ENCODE data around the gene BEGAIN. TPM values are rescaled to one million over a fixed set of nuclear protein-coding genes. Genes with fewer than 3 reads are reported as not detected.

BEGAIN gene, protein sequence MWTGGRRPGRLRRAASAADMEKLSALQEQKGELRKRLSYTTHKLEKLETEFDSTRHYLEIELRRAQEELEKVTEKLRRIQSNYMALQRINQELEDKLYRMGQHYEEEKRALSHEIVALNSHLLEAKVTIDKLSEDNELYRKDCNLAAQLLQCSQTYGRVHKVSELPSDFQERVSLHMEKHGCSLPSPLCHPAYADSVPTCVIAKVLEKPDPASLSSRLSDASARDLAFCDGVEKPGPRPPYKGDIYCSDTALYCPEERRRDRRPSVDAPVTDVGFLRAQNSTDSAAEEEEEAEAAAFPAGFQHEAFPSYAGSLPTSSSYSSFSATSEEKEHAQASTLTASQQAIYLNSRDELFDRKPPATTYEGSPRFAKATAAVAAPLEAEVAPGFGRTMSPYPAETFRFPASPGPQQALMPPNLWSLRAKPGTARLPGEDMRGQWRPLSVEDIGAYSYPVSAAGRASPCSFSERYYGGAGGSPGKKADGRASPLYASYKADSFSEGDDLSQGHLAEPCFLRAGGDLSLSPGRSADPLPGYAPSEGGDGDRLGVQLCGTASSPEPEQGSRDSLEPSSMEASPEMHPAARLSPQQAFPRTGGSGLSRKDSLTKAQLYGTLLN
- total RNA-seq (1 to 10 TPM; 1.6 to 2.6 TPM), polyA plus RNA-seq (under 1 TPM; 0.28 to 0.38 TPM)
- long read RNA-seq, donor 1, partial matches to known transcripts = 0 of 2 reads
- long read RNA-seq, donor 1, other reads (novel, unspliced or antisense) = 2 of 2 reads
- long read RNA-seq, donor 2, partial matches to known transcripts = 3 of 6 reads
- long read RNA-seq, donor 2, other reads (novel, unspliced or antisense) = 3 of 6 reads

DNA sequence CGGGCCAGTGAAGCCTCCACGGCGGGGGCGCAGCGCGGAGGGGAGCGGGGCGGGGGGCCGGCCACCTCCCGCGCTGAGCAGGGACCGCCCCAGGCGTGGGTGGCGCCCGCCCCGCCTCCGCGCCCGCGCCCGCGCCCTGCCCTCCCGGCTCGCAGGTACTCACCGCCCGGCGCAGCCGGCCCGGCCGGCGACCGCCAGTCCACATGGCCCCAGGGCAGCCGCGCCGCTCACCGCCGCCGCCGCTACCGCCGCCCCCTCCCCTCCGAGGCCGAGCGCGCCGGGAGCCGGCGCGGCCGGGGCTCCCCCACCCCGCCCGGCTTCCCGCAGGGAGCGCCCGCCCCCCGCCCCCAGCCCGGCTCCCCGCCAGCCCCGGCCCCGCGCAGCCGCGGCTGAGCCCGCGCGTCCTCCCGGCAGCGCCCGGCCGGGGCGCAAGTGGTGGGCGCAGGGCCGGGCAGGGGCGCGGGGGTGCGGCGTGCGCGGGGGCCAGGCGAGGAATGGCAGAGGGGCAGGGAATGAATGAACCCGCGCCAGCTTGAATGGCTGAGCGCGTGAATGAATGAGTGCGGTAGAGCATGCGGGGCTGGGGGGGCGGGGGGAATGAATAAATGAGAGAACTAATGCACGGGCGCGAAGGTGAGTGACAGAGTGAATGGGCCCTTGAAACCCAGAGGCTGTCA lies at the start of gene BEGAIN:
BEGAIN (minus strand) TSS at position 332 of the 677 bp plus-strand sequence; CDS start at position 205, 127 bp downstream.
- no peaks in the 10 kb centered on the region for H3K9me3 ChIP-seq (ENCODE audit: control insufficient read depth, low read length)
- 1 to 2% methylated on average over 51 to 90 of the region's 90 CpGs for WGBS, 2 donors
- H3K27ac ChIP-seq (ENCODE audit: low read depth in 1 of 2, low read length in 2 of 2) = no peak within 1 kb of the TSS
- ATAC-seq (ENCODE audit: low FRiP score) = no peak
- no peaks in the 10 kb centered on the region for H3K27me3 ChIP-seq (ENCODE audit: control insufficient read depth in 1 of 2, insufficient read depth in 2 of 2, low read length in 1 of 2)
- H3K4me3 ChIP-seq (ENCODE audit: low read length in 2 of 2) = peak within 1 kb of the TSS; percentile 0 to 29
- H3K4me1 ChIP-seq (ENCODE audit: control insufficient read depth in 1 of 2, insufficient read depth in 2 of 2, low read length in 2 of 2) = no peaks in the 10 kb centered on the region
- intact Hi-C loops (cut with DNase I) = no loop called here
- no peaks in the 10 kb centered on the region for H3K36me3 ChIP-seq (ENCODE audit: control insufficient read depth in 1 of 2, insufficient read depth in 2 of 2, low read length in 1 of 2)
- DNase-seq = peak in 1 of 2 donors; percentile 64

DNA sequence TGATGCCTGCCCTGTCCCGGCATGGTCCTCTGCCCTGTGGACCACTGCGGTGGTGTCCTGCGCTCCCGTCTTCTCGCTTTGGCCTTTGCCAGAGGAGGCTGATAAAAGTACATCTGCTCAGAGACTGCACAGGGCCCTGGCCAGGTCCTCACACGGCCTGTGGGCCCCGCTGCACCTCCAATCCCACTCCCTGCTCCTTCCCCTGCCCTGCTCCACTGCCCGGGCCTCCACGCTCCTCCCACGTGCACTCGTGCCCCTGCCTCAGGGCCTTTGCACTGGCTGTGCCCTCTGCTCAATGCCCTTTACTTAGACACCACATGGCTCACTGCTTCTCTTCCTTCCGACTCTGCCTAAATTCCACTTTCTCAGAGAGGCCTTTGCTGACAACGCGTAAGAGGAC lies 49.3 kb upstream of the BEGAIN start:
- Histone ChIP-seq H3K9me3 (ENCODE audit: control insufficient read depth, low read length) (no peaks in the 10 kb centered on the region), H3K36me3 (ENCODE audit: control insufficient read depth in 1 of 2, insufficient read depth in 2 of 2, low read length in 1 of 2) (no peaks in the 10 kb centered on the region), H3K4me3 (ENCODE audit: low read length in 2 of 2) (no peak overlapping the region), H3K27me3 (ENCODE audit: control insufficient read depth in 1 of 2, insufficient read depth in 2 of 2, low read length in 1 of 2) (no peaks in the 10 kb centered on the region), H3K27ac (ENCODE audit: low read depth in 1 of 2, low read length in 2 of 2) (no peak overlapping the region), H3K4me1 (ENCODE audit: control insufficient read depth in 1 of 2, insufficient read depth in 2 of 2, low read length in 2 of 2) (no peaks in the 10 kb centered on the region)
- ATAC-seq (ENCODE audit: low FRiP score) (no peak), DNase-seq (no peak)
- intact Hi-C loops (cut with DNase I) = no loop called here
- 90 to 92% methylated on average over 14 of the region's 14 CpGs for WGBS, 2 donors

DNA sequence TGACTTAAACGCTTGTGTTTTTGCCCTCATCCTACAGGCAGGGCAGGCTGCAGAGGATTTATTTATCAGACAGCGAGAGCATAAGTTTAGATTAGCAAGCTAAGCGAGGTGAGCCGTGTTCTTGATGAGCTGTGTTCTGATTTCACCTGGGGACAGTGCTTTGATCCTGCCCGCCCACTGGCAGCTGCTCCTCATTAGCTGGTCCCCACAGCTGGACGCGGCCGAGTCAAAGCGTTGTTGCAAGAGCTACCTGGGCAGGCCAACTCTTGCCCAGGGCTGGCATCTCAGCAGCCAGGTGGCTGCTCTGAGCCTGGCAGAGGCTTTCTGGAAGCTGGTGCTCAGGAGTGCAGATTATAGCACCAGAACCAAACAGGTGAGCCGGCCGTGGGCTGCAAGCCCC lies 46.8 kb upstream of the BEGAIN start:
- no peak for ATAC-seq (ENCODE audit: low FRiP score)
- no peaks in the 10 kb centered on the region for H3K36me3 ChIP-seq (ENCODE audit: control insufficient read depth in 1 of 2, insufficient read depth in 2 of 2, low read length in 1 of 2)
- no peak overlapping the region for H3K4me3 ChIP-seq (ENCODE audit: low read length in 2 of 2)
- DNase-seq = peak in 1 of 2 donors; percentile 15
- intact Hi-C loops (cut with DNase I) = no loop called here
- H3K27me3 ChIP-seq (ENCODE audit: control insufficient read depth in 1 of 2, insufficient read depth in 2 of 2, low read length in 1 of 2) = no peaks in the 10 kb centered on the region
- 79 to 80% methylated on average over 11 of the region's 11 CpGs for WGBS, 2 donors
- H3K4me1 ChIP-seq (ENCODE audit: control insufficient read depth in 1 of 2, insufficient read depth in 2 of 2, low read length in 2 of 2) = no peaks in the 10 kb centered on the region
- no peak overlapping the region for H3K27ac ChIP-seq (ENCODE audit: low read depth in 1 of 2, low read length in 2 of 2)
- H3K9me3 ChIP-seq (ENCODE audit: control insufficient read depth, low read length) = no peaks in the 10 kb centered on the region

DNA sequence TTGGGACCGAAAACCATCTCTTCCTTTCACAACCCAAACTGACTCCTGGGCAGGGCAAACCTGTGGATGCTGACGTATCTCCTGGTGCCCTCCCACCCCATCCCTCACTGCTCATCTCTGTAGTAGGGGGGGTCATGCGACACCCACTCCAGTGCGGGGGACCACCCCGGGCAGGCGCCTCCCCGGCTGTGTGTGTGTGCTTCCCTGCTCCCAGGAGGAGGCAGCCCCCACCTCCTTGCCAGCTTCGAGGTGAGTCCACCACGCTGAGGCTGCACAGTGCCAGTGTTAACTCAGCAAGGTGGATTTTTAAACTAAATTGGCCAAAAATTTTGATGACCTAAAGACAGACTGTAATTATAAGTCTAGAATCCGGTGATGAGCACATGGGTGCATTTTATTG lies 46.2 kb upstream of the BEGAIN start:
- Histone ChIP-seq H3K4me1 (ENCODE audit: control insufficient read depth in 1 of 2, insufficient read depth in 2 of 2, low read length in 2 of 2) (no peaks in the 10 kb centered on the region), H3K36me3 (ENCODE audit: control insufficient read depth in 1 of 2, insufficient read depth in 2 of 2, low read length in 1 of 2) (no peaks in the 10 kb centered on the region), H3K27ac (ENCODE audit: low read depth in 1 of 2, low read length in 2 of 2) (no peak overlapping the region), H3K4me3 (ENCODE audit: low read length in 2 of 2) (no peak overlapping the region), H3K27me3 (ENCODE audit: control insufficient read depth in 1 of 2, insufficient read depth in 2 of 2, low read length in 1 of 2) (no peaks in the 10 kb centered on the region), H3K9me3 (ENCODE audit: control insufficient read depth, low read length) (no peaks in the 10 kb centered on the region)
- intact Hi-C loops (cut with DNase I) = no loop called here
- ATAC-seq (ENCODE audit: low FRiP score) (no peak), DNase-seq (peak in 1 of 2 donors; percentile 18)
- 81% methylated on average over 10 of the region's 10 CpGs for WGBS, 2 donors

DNA sequence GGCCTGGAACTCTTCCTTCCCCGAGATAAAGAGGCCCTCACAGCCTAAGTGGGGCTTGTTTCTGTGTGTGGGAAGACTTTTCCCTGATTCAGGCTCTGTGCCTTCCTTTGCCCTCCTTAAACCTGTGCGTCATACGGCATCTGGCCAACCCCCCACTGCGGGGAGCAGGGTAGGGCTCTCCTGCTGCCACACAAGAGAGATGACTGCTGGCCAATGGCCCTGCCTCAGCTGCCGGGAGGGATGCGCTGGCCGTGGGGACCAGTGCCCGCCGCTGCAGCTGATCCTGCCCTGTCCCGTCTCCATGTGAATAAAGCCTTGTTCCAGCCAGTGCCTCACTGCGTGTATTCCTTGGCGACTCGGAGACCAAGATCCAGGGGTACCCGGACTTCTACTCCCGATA lies 42.5 kb upstream of the BEGAIN start:
- no peaks in the 10 kb centered on the region for H3K27me3 ChIP-seq (ENCODE audit: control insufficient read depth in 1 of 2, insufficient read depth in 2 of 2, low read length in 1 of 2)
- no peaks in the 10 kb centered on the region for H3K36me3 ChIP-seq (ENCODE audit: control insufficient read depth in 1 of 2, insufficient read depth in 2 of 2, low read length in 1 of 2)
- WGBS, 2 donors = 69 to 82% methylated on average over 15 of the region's 15 CpGs
- no peaks in the 10 kb centered on the region for H3K4me1 ChIP-seq (ENCODE audit: control insufficient read depth in 1 of 2, insufficient read depth in 2 of 2, low read length in 2 of 2)
- intact Hi-C loops (cut with DNase I) = no loop called here
- H3K27ac ChIP-seq (ENCODE audit: low read depth in 1 of 2, low read length in 2 of 2) = no peak overlapping the region
- peaks cover 1% of the 10 kb centered on the region for H3K9me3 ChIP-seq (ENCODE audit: control insufficient read depth, low read length)
- no peak for DNase-seq
- no peak overlapping the region for H3K4me3 ChIP-seq (ENCODE audit: low read length in 2 of 2)
- ATAC-seq (ENCODE audit: low FRiP score) = no peak

DNA sequence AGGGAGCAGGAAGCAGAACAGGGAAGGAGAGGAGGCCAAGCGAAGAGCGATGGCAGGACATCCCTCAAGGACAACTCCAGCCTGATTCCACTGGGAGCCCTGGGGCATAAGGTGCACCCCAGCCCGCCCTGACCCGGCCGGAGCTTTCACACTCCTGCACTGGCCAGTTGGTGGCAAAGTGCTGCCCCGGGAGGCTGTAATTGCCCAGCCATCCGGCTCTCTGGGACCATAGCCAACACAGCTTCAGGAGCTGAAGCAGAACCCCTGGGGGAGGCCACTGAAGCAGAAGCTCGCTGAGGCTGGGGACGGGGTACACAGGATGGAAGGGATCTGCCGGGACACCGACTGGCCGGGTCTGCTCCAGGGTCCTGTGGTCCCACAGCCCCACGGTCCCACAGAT lies 41.9 kb upstream of the BEGAIN start:
- DNase-seq (no peak), ATAC-seq (ENCODE audit: low FRiP score) (no peak)
- intact Hi-C loops (cut with DNase I) = no loop called here
- Histone ChIP-seq H3K9me3 (ENCODE audit: control insufficient read depth, low read length) (peaks cover 1% of the 10 kb centered on the region), H3K27me3 (ENCODE audit: control insufficient read depth in 1 of 2, insufficient read depth in 2 of 2, low read length in 1 of 2) (no peaks in the 10 kb centered on the region), H3K4me3 (ENCODE audit: low read length in 2 of 2) (no peak overlapping the region), H3K4me1 (ENCODE audit: control insufficient read depth in 1 of 2, insufficient read depth in 2 of 2, low read length in 2 of 2) (no peaks in the 10 kb centered on the region), H3K36me3 (ENCODE audit: control insufficient read depth in 1 of 2, insufficient read depth in 2 of 2, low read length in 1 of 2) (no peaks in the 10 kb centered on the region), H3K27ac (ENCODE audit: low read depth in 1 of 2, low read length in 2 of 2) (no peak overlapping the region)
- WGBS, 2 donors = 60 to 70% methylated on average over 13 of the region's 13 CpGs

DNA sequence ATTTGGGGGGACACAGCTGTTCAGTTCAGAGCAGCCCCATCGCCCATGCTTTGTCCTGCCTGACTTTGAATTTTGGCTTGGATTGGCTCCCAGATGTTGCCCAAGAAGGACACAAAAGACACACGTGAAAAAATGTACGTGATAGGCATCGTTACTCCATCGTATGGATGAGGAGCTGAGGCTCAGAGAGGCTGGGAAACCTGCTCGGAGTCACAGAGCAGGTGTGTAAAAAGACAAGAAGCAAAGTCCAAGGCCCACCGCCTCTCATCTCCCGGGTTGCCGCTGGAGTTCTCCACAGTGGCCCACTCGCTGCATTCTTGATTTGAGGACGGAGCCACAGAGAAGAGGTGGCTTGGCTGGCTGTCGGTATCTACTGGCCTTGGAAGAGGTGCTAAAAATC lies 41.0 kb upstream of the BEGAIN start:
- H3K27ac ChIP-seq (ENCODE audit: low read depth in 1 of 2, low read length in 2 of 2) = no peak overlapping the region
- WGBS, 2 donors = 82 to 86% methylated on average over 12 of the region's 12 CpGs
- H3K4me1 ChIP-seq (ENCODE audit: control insufficient read depth in 1 of 2, insufficient read depth in 2 of 2, low read length in 2 of 2) = no peaks in the 10 kb centered on the region

DNA sequence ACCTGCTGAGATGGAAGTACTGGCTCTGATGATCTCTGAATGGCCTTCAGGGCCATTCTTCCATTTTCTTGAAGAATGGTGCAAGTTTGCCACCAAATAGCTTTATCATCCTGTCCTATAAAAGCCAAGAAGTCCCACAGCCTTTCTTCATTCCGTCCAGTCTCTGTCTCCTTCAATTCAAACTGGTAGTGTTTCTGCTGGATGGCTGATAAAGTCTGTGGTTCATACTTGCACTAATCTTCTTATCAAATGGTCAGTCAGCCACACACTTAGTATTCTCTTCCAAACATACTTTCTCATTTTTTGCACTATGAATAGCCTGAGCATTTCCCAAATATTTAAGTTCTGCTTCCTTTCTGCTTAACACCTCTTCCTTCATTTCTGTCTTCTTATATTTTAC lies 39.4 kb upstream of the BEGAIN start:
- 71 to 72% methylated on average over 1 of the region's 1 CpG for WGBS, 2 donors
- Histone ChIP-seq H3K36me3 (ENCODE audit: control insufficient read depth in 1 of 2, insufficient read depth in 2 of 2, low read length in 1 of 2) (no peaks in the 10 kb centered on the region), H3K27ac (ENCODE audit: low read depth in 1 of 2, low read length in 2 of 2) (no peak overlapping the region), H3K27me3 (ENCODE audit: control insufficient read depth in 1 of 2, insufficient read depth in 2 of 2, low read length in 1 of 2) (no peaks in the 10 kb centered on the region), H3K4me3 (ENCODE audit: low read length in 2 of 2) (no peak overlapping the region), H3K9me3 (ENCODE audit: control insufficient read depth, low read length) (peaks cover 1% of the 10 kb centered on the region), H3K4me1 (ENCODE audit: control insufficient read depth in 1 of 2, insufficient read depth in 2 of 2, low read length in 2 of 2) (no peaks in the 10 kb centered on the region)
- ATAC-seq (ENCODE audit: low FRiP score) (no peak), DNase-seq (no peak)
- intact Hi-C loops (cut with DNase I) = no loop called here

More for the DNA sequence above, 41.0 kb upstream of the BEGAIN start:
- Histone ChIP-seq H3K36me3 (ENCODE audit: control insufficient read depth in 1 of 2, insufficient read depth in 2 of 2, low read length in 1 of 2) (no peaks in the 10 kb centered on the region), H3K4me3 (ENCODE audit: low read length in 2 of 2) (no peak overlapping the region), H3K27me3 (ENCODE audit: control insufficient read depth in 1 of 2, insufficient read depth in 2 of 2, low read length in 1 of 2) (no peaks in the 10 kb centered on the region), H3K9me3 (ENCODE audit: control insufficient read depth, low read length) (peaks cover 1% of the 10 kb centered on the region)
- DNase-seq (no peak), ATAC-seq (ENCODE audit: low FRiP score) (no peak)
- intact Hi-C loops (cut with DNase I) = no loop called here

Data from aorta (tissue), 5 donors.